OCI-LY1 (cell line): ENCODE measurements around the gene RBP3.
A peak's percentile ranks its signal among the peaks of the same experiment; 100 is the strongest.

Source experiments
- H2AFZ ChIP-seq: fragments of 200-600 bp; sonication (generic), shearing (Covaris generic); 2 replicates; pipeline ENCODE4 v1.6.0; 2014; ENCODE audit warnings: antibody characterized with exemption, mild to moderate bottlenecking, low read length
- H3F3A ChIP-seq: fragments of 200-600 bp; sonication (generic), shearing (Covaris generic); 2 replicates; pipeline ENCODE4 v1.6.0; 2014; ENCODE audit warnings: mild to moderate bottlenecking, antibody characterized with exemption, low read length, moderate library complexity; ENCODE audit not compliant: insufficient read depth
- H3K27ac ChIP-seq: fragments of 200-600 bp; sonication (generic); 2 replicates; pipeline ENCODE4 v1.5.1; 2014; ENCODE audit warnings: low read length, mixed run types, mild to moderate bottlenecking, low read depth; ENCODE audit not compliant: poor library complexity, severe bottlenecking
- H3K27me3 ChIP-seq: fragments of 200-600 bp; sonication (generic); 2 replicates; pipeline ENCODE4 v1.6.0; 2014; ENCODE audit warnings: antibody characterized with exemption, mild to moderate bottlenecking, low read length, moderate library complexity; ENCODE audit not compliant: insufficient read depth
- H3K36me3 ChIP-seq: fragments of 200-600 bp; sonication (generic); 2 replicates; pipeline ENCODE4 v1.6.1; 2014; ENCODE audit warnings: mild to moderate bottlenecking, antibody characterized with exemption, low read length, moderate library complexity, mixed read lengths; ENCODE audit not compliant: insufficient read depth
- H3K4me1 ChIP-seq: fragments of 200-600 bp; sonication (generic); 2 replicates; pipeline ENCODE4 v1.5.1; 2014; ENCODE audit warnings: mild to moderate bottlenecking, low read length, moderate library complexity; ENCODE audit not compliant: insufficient read depth, severe bottlenecking
- H3K4me2 ChIP-seq: fragments of 200-600 bp; sonication (generic), shearing (Covaris generic); 2 replicates; pipeline ENCODE4 v1.6.1; 2014; ENCODE audit warnings: low read length
- H3K4me3 ChIP-seq: fragments of 200-600 bp; sonication (generic); 2 replicates; pipeline ENCODE4 v1.5.1; 2014; ENCODE audit warnings: low read length, low read depth, mild to moderate bottlenecking, mixed read lengths; ENCODE audit not compliant: poor library complexity, severe bottlenecking
- H3K79me2 ChIP-seq: fragments of 200-600 bp; shearing (Covaris generic); 2 replicates; pipeline ENCODE4 v1.6.1; 2016; ENCODE audit warnings: mixed run types, low read length, mixed read lengths; ENCODE audit not compliant: insufficient read depth
- H3K9ac ChIP-seq: fragments of 200-600 bp; sonication (generic), shearing (Covaris generic); 2 replicates; pipeline ENCODE4 v1.6.1; 2014; ENCODE audit warnings: mild to moderate bottlenecking, low read length, mixed read lengths
- H3K9me2 ChIP-seq: fragments of 200-600 bp; sonication (generic), shearing (Covaris generic); 2 replicates; pipeline ENCODE4 v1.6.1; 2014; ENCODE audit warnings: low read depth, mild to moderate bottlenecking, low read length, mixed read lengths
- H3K9me3 ChIP-seq: fragments of 200-600 bp; shearing (Covaris generic); 2 replicates; pipeline ENCODE4 v1.6.1; 2014; ENCODE audit warnings: low read length, mixed read lengths
- H4K20me1 ChIP-seq: fragments of 200-600 bp; sonication (generic), shearing (Covaris generic); 2 replicates; pipeline ENCODE4 v1.6.0; 2016; ENCODE audit warnings: mild to moderate bottlenecking, low read length; ENCODE audit not compliant: insufficient read depth
- CTCF ChIP-seq: fragments of 200-600 bp; sonication (generic), shearing (Covaris generic); IDR thresholded peaks from 2 replicates; pipeline ENCODE4 v1.5.1; 2017; ENCODE audit warnings: mild to moderate bottlenecking, antibody characterized with exemption, low read length, moderate library complexity, mixed read lengths
- EZH2 ChIP-seq: fragments of 200-600 bp; sonication (generic), shearing (Covaris generic); IDR thresholded peaks from 2 replicates; pipeline ENCODE4 v1.8.0; 2017; ENCODE audit warnings: borderline replicate concordance, mixed run types, mild to moderate bottlenecking, antibody characterized with exemption, low read length, moderate library complexity, mixed read lengths

The RBP3 gene

GRCh38 chr10:47310090-47310505 lies 38.1 kb upstream of the RBP3 start:
- Histone ChIP-seq H3K9ac (no peak overlapping the region), H3K9me2 (no peaks in the 10 kb centered on the region), H3K4me1 (peaks cover 4% of the 10 kb centered on the region), H3F3A (no peaks in the 10 kb centered on the region), H3K36me3 (no peaks in the 10 kb centered on the region), H3K4me2 (no peak overlapping the region), H3K4me3 (no peak overlapping the region), H3K79me2 (no peaks in the 10 kb centered on the region), H4K20me1 (no peaks in the 10 kb centered on the region), H3K27ac (no peak overlapping the region), H3K27me3 (no peaks in the 10 kb centered on the region), H3K9me3 (no peaks in the 10 kb centered on the region), H2AFZ (no peak overlapping the region)
- no peak for TF ChIP-seq CTCF
- TF ChIP-seq EZH2, result no peak

GRCh38 chr10:47311193-47311931 lies 36.8 kb upstream of the RBP3 start:
- no peaks in the 10 kb centered on the region for H4K20me1 ChIP-seq
- H3K4me2 ChIP-seq, result no peak overlapping the region
- H3K9me2 ChIP-seq, result no peaks in the 10 kb centered on the region
- no peak overlapping the region for H3K27ac ChIP-seq
- no peak overlapping the region for H3K4me3 ChIP-seq
- peaks cover 4% of the 10 kb centered on the region for H3K4me1 ChIP-seq
- no peaks in the 10 kb centered on the region for H3K27me3 ChIP-seq
- H3K9ac ChIP-seq, result no peak overlapping the region
- H3K79me2 ChIP-seq, result no peaks in the 10 kb centered on the region
- H3F3A ChIP-seq, result no peaks in the 10 kb centered on the region
- no peaks in the 10 kb centered on the region for H3K36me3 ChIP-seq
- H3K9me3 ChIP-seq, result no peaks in the 10 kb centered on the region
- no peak overlapping the region for H2AFZ ChIP-seq
- TF ChIP-seq CTCF, result no peak
- no peak for TF ChIP-seq EZH2

- H3K4me2 ChIP-seq, result no peak overlapping the region
- TF ChIP-seq CTCF (peak; percentile 88), EZH2 (no peak)
Observed at GRCh38 chr10:47311932-47312662, 36.1 kb upstream of the RBP3 start.

More at GRCh38 chr10:47311932-47312662, 36.1 kb upstream of the RBP3 start:
- no peaks in the 10 kb centered on the region for H3F3A ChIP-seq
- H3K4me1 ChIP-seq, result peaks cover 4% of the 10 kb centered on the region
- no peak overlapping the region for H3K4me3 ChIP-seq
- no peak overlapping the region for H2AFZ ChIP-seq
- no peaks in the 10 kb centered on the region for H4K20me1 ChIP-seq
- no peaks in the 10 kb centered on the region for H3K79me2 ChIP-seq
- H3K9me2 ChIP-seq, result no peaks in the 10 kb centered on the region
- H3K9me3 ChIP-seq, result no peaks in the 10 kb centered on the region
- no peak overlapping the region for H3K27ac ChIP-seq
- no peaks in the 10 kb centered on the region for H3K27me3 ChIP-seq
- no peak overlapping the region for H3K9ac ChIP-seq
- no peaks in the 10 kb centered on the region for H3K36me3 ChIP-seq
